Pancreas (tissue), 10 donors: ENCODE results near the gene SERPINB1. TPM values are rescaled to one million over a fixed set of nuclear protein-coding genes. Genes with fewer than 3 reads are reported as not detected.
A peak's percentile ranks its signal among the peaks of the same experiment; 100 is the strongest.

ENCODE experiments used
- ATAC-seq, 4 donors: fragments of 200-7000 bp; cut with Tn5 transposase; one replicate each; pipeline versions ENCODE4 v1.8.0 to v1.9.1; 2020; ENCODE audit warnings: mild to moderate bottlenecking in 4 of 4, moderate library complexity in 4 of 4
- DNase-seq, 6 donors: peaks; one replicate each; pipeline ENCODE4 v3.0.0-alpha.2; 2020
- FAIRE-seq: peaks from 2 replicates; lab custom pipeline; 2012; peaks lifted over from hg19 to GRCh38; lab: Jason Lieb, UNC
- H3K27ac ChIP-seq, 4 donors: fragments of 200-600 bp; sonication (generic); 1 replicate in 3 of 4; 2 replicates in 1 of 4; pipeline versions ENCODE4 v1.5.0 to v1.8.0; 2020
- H3K27me3 ChIP-seq, 4 donors: fragments of 200-600 bp; one replicate each; pipeline ENCODE4 v1.8.0; 2021
- H3K36me3 ChIP-seq, 3 donors: fragments of 200-600 bp; sonication (generic) in 1 of 3; one replicate each; pipeline versions ENCODE4 v1.5.0 to v1.8.0; 2020 to 2021
- H3K4me1 ChIP-seq, 3 donors: fragments of 200-600 bp; one replicate each; pipeline ENCODE4 v1.8.0; 2021
- H3K4me3 ChIP-seq, 4 donors: fragments of 200-600 bp; sonication (generic) in 2 of 4; one replicate each; pipeline versions ENCODE4 v1.5.0 to v1.8.0; 2020 to 2021
- H3K9me3 ChIP-seq, 4 donors: fragments of 200-600 bp; one replicate each; pipeline ENCODE4 v1.8.0; 2021
- CTCF ChIP-seq, 4 donors: fragments of 200-600 bp; sonication (generic) in 3 of 4; IDR thresholded peaks; one replicate each; pipeline versions ENCODE4 v1.5.0 to v1.8.0; 2021; ENCODE audit warnings: antibody characterized with exemption in 4 of 4
- WGBS, 2 donors: extraction: QIAGEN DNeasy Blood & Tissue Kit; methylation state at CpG; one replicate each; pipeline ENCODE4 v1.1.7; 2013; 5-methylcytosine and 5-hydroxymethylcytosine counted together
- intact Hi-C, 3 donors: fragments of 100-400 bp; cut with DNase I; formaldehyde crosslinking; loops; one replicate each; pipeline versions ENCODE4 v1.11.1 to v1.14.2; 2022
- polyA plus RNA-seq, 2 donors: library from polyadenylated mRNA; stranded (reverse); fragments of 200-250 nt; gene quantifications; one replicate each; pipeline ENCODE4 v1.2.3, GENCODE V29; 2013
- total RNA-seq, 6 donors: library from RNA; stranded (reverse); fragmentation: NEBNext Ultra II Directional in 4 of 6; extraction: Animal tissue kit (Norgen Biotek cat#: 25700) in 4 of 6; gene quantifications; one replicate each; pipeline versions ENCODE4 v1.2.1 to v1.2.4, GENCODE V29; 2021 to 2023
- donor health status: healthy with polysubstance abuse.
- donor health status: DM: no; HTN: no; CAD: no; lungs with moderate emphysema.
- donor health status: DM: no; HTN: no; CAD: no.
- donor health status: control.
- donor health status: control.
- donor health status: Bipolar disorder and iron deficiency.
- donor health status: DM: yes; HTN: yes; CAD: no.
- donor health status: DM: no; HTN: no; CAD: no.
- donor health status: DM: no; HTN: no; CAD: no.
- donor health status: DM: yes; HTN: yes; CAD: no.

SERPINB1 gene
- total and polyA plus RNA-seq, 8 donors = 68.1 to 285 (median 157) TPM

- DNase-seq (peak in 1 of 6 donors; percentile 43), ATAC-seq (no peak), FAIRE-seq (no peak)
- Histone ChIP-seq H3K36me3 (no peaks in the 10 kb centered on the region), H3K9me3 (no peaks in the 10 kb centered on the region), H3K4me3 (no peak overlapping the region), H3K4me1 (peaks cover 16 to 40% (median 18%) of the 10 kb centered on the region in 3 donors), H3K27me3 (no peaks in the 10 kb centered on the region), H3K27ac (peak overlapping the region; percentile 6 to 90 (median 58))
- 85 to 87% methylated on average over 17 of the region's 17 CpGs for WGBS, 2 donors
- TF ChIP-seq CTCF (IDR thresholded peaks at IDR 0.05) = no peak
- intact Hi-C loops = no loop called here
These were observed 49.1 kb downstream of the SERPINB1 start for GRCh38 chr6:2792330-2793110.

- ATAC-seq (peak; percentile 52 to 67 (median 63)), DNase-seq (peak in 1 of 6 donors; percentile 41), FAIRE-seq (no peak)
- intact Hi-C loops = no loop called here
- 25 to 27% methylated on average over 4 of the region's 4 CpGs for WGBS, 2 donors
- Histone ChIP-seq H3K27me3 (no peaks in the 10 kb centered on the region), H3K9me3 (no peaks in the 10 kb centered on the region), H3K27ac (peak overlapping the region; percentile 32 to 90 (median 64)), H3K36me3 (no peaks in the 10 kb centered on the region), H3K4me3 (no peak overlapping the region), H3K4me1 (peaks cover 8 to 31% (median 8%) of the 10 kb centered on the region in 3 donors)
- no peak for TF ChIP-seq CTCF (IDR thresholded peaks at IDR 0.05)
These were observed 50.2 kb downstream of the SERPINB1 start for GRCh38 chr6:2791450-2791974.

- WGBS, 2 donors = 19 to 21% methylated on average over 11 of the region's 11 CpGs
These were observed 50.8 kb downstream of the SERPINB1 start for GRCh38 chr6:2790588-2791449.

GRCh38 chr6:2786269-2786668 lies 55.4 kb downstream of the SERPINB1 start:
- Histone ChIP-seq H3K4me1 (peaks cover 4 to 16% (median 8%) of the 10 kb centered on the region in 3 donors), H3K9me3 (no peaks in the 10 kb centered on the region), H3K36me3 (peaks cover 0 to 5% (median 0%) of the 10 kb centered on the region in 3 donors), H3K4me3 (no peak overlapping the region), H3K27me3 (no peaks in the 10 kb centered on the region), H3K27ac (no peak overlapping the region)
- no peak for TF ChIP-seq CTCF (IDR thresholded peaks at IDR 0.05)
- intact Hi-C loops = loop anchor here in 2 of 3 donors (5.0 to 10.0 kb wide), 3 partner anchors 56 to 149 kb away; partner anchors contain the start of gene SERPINB1 (in 1 of the 2)
- DNase-seq = no peak
- no peak for ATAC-seq
- 68 to 71% methylated on average over 4 of the region's 4 CpGs for WGBS, 2 donors
- no peak for FAIRE-seq

More at GRCh38 chr6:2790588-2791449, 50.8 kb downstream of the SERPINB1 start:
- peak; percentile 49 to 69 (median 58) for TF ChIP-seq CTCF (IDR thresholded peaks at IDR 0.05)
- ATAC-seq (peak; percentile 89 to 95 (median 94)), FAIRE-seq (peak; percentile 68), DNase-seq (peak in 4 of 6 donors; percentile 65 to 82 (median 82))
- peak overlapping the region in 1 of 4 donors; percentile 23 for H3K4me3 ChIP-seq
- no peaks in the 10 kb centered on the region for H3K27me3 ChIP-seq
- peak overlapping the region; percentile 40 to 90 (median 64) for H3K27ac ChIP-seq
- H3K9me3 ChIP-seq = no peaks in the 10 kb centered on the region
- H3K36me3 ChIP-seq = no peaks in the 10 kb centered on the region
- intact Hi-C loops = no loop called here
- peaks cover 8 to 30% (median 8%) of the 10 kb centered on the region in 3 donors for H3K4me1 ChIP-seq
